Karpas-422 (cell line): ENCODE results near the gene LRP1B. TPM values are rescaled to one million over a fixed set of nuclear protein-coding genes. Genes with fewer than 3 reads are reported as not detected.

Experiments
- DNase-seq: peaks from one replicate; pipeline ENCODE4 v3.0.0-alpha.2; 2015
- H2AFZ ChIP-seq: fragments of 200-600 bp; sonication (generic); 2 replicates; pipeline ENCODE4 v1.6.1; 2014; ENCODE audit warnings: antibody characterized with exemption, low read length, mixed read lengths
- H3K27ac ChIP-seq: fragments of 200-600 bp; sonication (generic); 2 replicates; pipeline ENCODE4 v1.5.1; 2014; ENCODE audit warnings: mild to moderate bottlenecking, low read length, moderate library complexity
- H3K27me3 ChIP-seq: fragments of 200-600 bp; sonication (generic); 2 replicates; pipeline ENCODE4 v1.6.1; 2014; ENCODE audit warnings: low read length, mixed read lengths
- H3K36me3 ChIP-seq: fragments of 200-600 bp; sonication (generic); 2 replicates; pipeline ENCODE4 v1.6.1; 2014; ENCODE audit warnings: low read length, mixed read lengths; ENCODE audit not compliant: insufficient read depth
- H3K4me1 ChIP-seq: fragments of 200-600 bp; sonication (generic); 2 replicates; pipeline ENCODE4 v1.6.1; 2014; ENCODE audit warnings: mild to moderate bottlenecking, low read length, mixed read lengths
- H3K4me2 ChIP-seq: fragments of 200-600 bp; sonication (generic); 2 replicates; pipeline ENCODE4 v1.6.1; 2014; ENCODE audit warnings: low read length, low read depth, mild to moderate bottlenecking; ENCODE audit not compliant: poor library complexity, severe bottlenecking
- H3K4me3 ChIP-seq: fragments of 200-600 bp; sonication (generic); 2 replicates; pipeline ENCODE4 v1.5.1; 2014; ENCODE audit warnings: mild to moderate bottlenecking, antibody characterized with exemption, low read length, mixed read lengths
- H3K79me2 ChIP-seq: fragments of 200-600 bp; sonication (generic); 2 replicates; pipeline ENCODE4 v1.6.1; 2014; ENCODE audit warnings: mild to moderate bottlenecking, low read length, mixed read lengths
- H3K9ac ChIP-seq: fragments of 200-600 bp; sonication (generic); 2 replicates; pipeline ENCODE4 v1.6.0; 2014; ENCODE audit warnings: low read length
- H3K9me2 ChIP-seq: fragments of 200-600 bp; sonication (generic), shearing (Covaris generic); replicated peaks from 2 replicates; pipeline ENCODE4 v1.6.0; 2014; ENCODE audit warnings: mild to moderate bottlenecking, low read length, moderate library complexity; ENCODE audit not compliant: insufficient read depth
- H3K9me3 ChIP-seq: fragments of 300-700, 200-600 bp; sonication (generic); 2 replicates; pipeline ENCODE4 v1.6.1; 2014; ENCODE audit warnings: low read length, mixed read lengths
- H4K20me1 ChIP-seq: fragments of 200-600 bp; sonication (generic); 2 replicates; pipeline ENCODE4 v1.6.1; 2014; ENCODE audit warnings: mild to moderate bottlenecking, antibody characterized with exemption, low read length, low read depth; ENCODE audit not compliant: insufficient read depth
- total RNA-seq: library from RNA; depleted of rRNA; stranded (reverse); fragments of >200 nt; shearing (Covaris generic); gene quantifications from 2 replicates; pipeline ENCODE4 v1.2.3, GENCODE V29; 2014; ENCODE audit warnings: low replicate concordance

Gene LRP1B
- total RNA-seq, 1 experiment from 2014 or later, result not detected

GRCh38 chr2:140861666-140862065 lies 1269.2 kb downstream of the LRP1B start:
- H4K20me1 ChIP-seq, result no peaks in the 10 kb centered on the region
- H3K27me3 ChIP-seq, result no peaks in the 10 kb centered on the region
- no peak for DNase-seq
- no peak overlapping the region for H2AFZ ChIP-seq
- no peaks in the 10 kb centered on the region for H3K4me1 ChIP-seq
- no peak overlapping the region for H3K27ac ChIP-seq
- H3K4me2 ChIP-seq, result no peak overlapping the region
- H3K9ac ChIP-seq, result no peak overlapping the region
- H3K9me3 ChIP-seq, result peaks cover 5% of the 10 kb centered on the region; the same call in 1 of the 2 replicates
- H3K36me3 ChIP-seq, result no peaks in the 10 kb centered on the region
- no peaks in the 10 kb centered on the region for H3K79me2 ChIP-seq
- H3K9me2 ChIP-seq, result no peaks in the 10 kb centered on the region
- no peak overlapping the region for H3K4me3 ChIP-seq

GRCh38 chr2:140855471-140855870 lies 1275.3 kb downstream of the LRP1B start:
- H2AFZ ChIP-seq, result no peak overlapping the region
- no peaks in the 10 kb centered on the region for H3K79me2 ChIP-seq
- H3K9ac ChIP-seq, result no peak overlapping the region
- H3K4me1 ChIP-seq, result no peaks in the 10 kb centered on the region
- no peak overlapping the region for H3K4me3 ChIP-seq
- H4K20me1 ChIP-seq, result no peaks in the 10 kb centered on the region
- no peaks in the 10 kb centered on the region for H3K36me3 ChIP-seq
- no peak overlapping the region for H3K27ac ChIP-seq
- DNase-seq, result no peak
- no peaks in the 10 kb centered on the region for H3K9me2 ChIP-seq
- peaks cover 11% of the 10 kb centered on the region; the same call in 1 of the 2 replicates for H3K9me3 ChIP-seq
- H3K4me2 ChIP-seq, result no peak overlapping the region
- H3K27me3 ChIP-seq, result no peaks in the 10 kb centered on the region

GRCh38 chr2:140851258-140851981 lies 1279.4 kb downstream of the LRP1B start:
- Histone ChIP-seq H3K4me1 (no peaks in the 10 kb centered on the region), H3K79me2 (no peaks in the 10 kb centered on the region)

GRCh38 chr2:140843186-140843585 lies 1287.6 kb downstream of the LRP1B start:
- DNase-seq, result no peak
- Histone ChIP-seq H3K4me3 (no peak overlapping the region), H3K4me1 (no peaks in the 10 kb centered on the region), H3K4me2 (no peak overlapping the region), H3K79me2 (no peaks in the 10 kb centered on the region), H3K27ac (no peak overlapping the region), H4K20me1 (no peaks in the 10 kb centered on the region), H3K9ac (no peak overlapping the region), H2AFZ (no peak overlapping the region), H3K36me3 (no peaks in the 10 kb centered on the region), H3K9me3 (peaks cover 23% of the 10 kb centered on the region), H3K27me3 (no peaks in the 10 kb centered on the region), H3K9me2 (no peaks in the 10 kb centered on the region)

More at GRCh38 chr2:140851258-140851981, 1279.4 kb downstream of the LRP1B start:
- DNase-seq, result no peak
- H3K4me3 ChIP-seq, result no peak overlapping the region
- peaks cover 15% of the 10 kb centered on the region; the same call in 1 of the 2 replicates for H3K9me3 ChIP-seq
- H3K9me2 ChIP-seq, result no peaks in the 10 kb centered on the region
- no peak overlapping the region for H3K9ac ChIP-seq
- no peaks in the 10 kb centered on the region for H4K20me1 ChIP-seq
- no peak overlapping the region for H3K27ac ChIP-seq
- H3K36me3 ChIP-seq, result no peaks in the 10 kb centered on the region
- no peaks in the 10 kb centered on the region for H3K27me3 ChIP-seq
- no peak overlapping the region for H2AFZ ChIP-seq
- no peak overlapping the region for H3K4me2 ChIP-seq

GRCh38 chr2:140842110-140842509 lies 1288.7 kb downstream of the LRP1B start:
- Histone ChIP-seq H3K4me2 (no peak overlapping the region), H3K36me3 (no peaks in the 10 kb centered on the region), H2AFZ (no peak overlapping the region), H3K79me2 (no peaks in the 10 kb centered on the region), H3K9me3 (peaks cover 25% of the 10 kb centered on the region), H3K4me1 (no peaks in the 10 kb centered on the region), H3K9me2 (no peaks in the 10 kb centered on the region), H4K20me1 (no peaks in the 10 kb centered on the region), H3K27me3 (no peaks in the 10 kb centered on the region), H3K9ac (no peak overlapping the region), H3K4me3 (no peak overlapping the region), H3K27ac (no peak overlapping the region)
- DNase-seq, result no peak

- H3K36me3 ChIP-seq, result no peaks in the 10 kb centered on the region
- H3K79me2 ChIP-seq, result no peaks in the 10 kb centered on the region
- H3K4me1 ChIP-seq, result no peaks in the 10 kb centered on the region
- peaks cover 26% of the 10 kb centered on the region for H3K9me3 ChIP-seq
- H3K4me2 ChIP-seq, result no peak overlapping the region
- no peak for DNase-seq
- H3K4me3 ChIP-seq, result no peak overlapping the region
- H3K9me2 ChIP-seq, result no peaks in the 10 kb centered on the region
- H3K27ac ChIP-seq, result no peak overlapping the region
- no peak overlapping the region for H3K9ac ChIP-seq
- no peaks in the 10 kb centered on the region for H4K20me1 ChIP-seq
- no peak overlapping the region for H2AFZ ChIP-seq
- H3K27me3 ChIP-seq, result no peaks in the 10 kb centered on the region
Observed at GRCh38 chr2:140841141-140841540, 1289.7 kb downstream of the LRP1B start.

- Histone ChIP-seq H3K9me2 (no peaks in the 10 kb centered on the region), H3K9me3 (peaks cover 29% of the 10 kb centered on the region), H3K9ac (no peak overlapping the region), H3K79me2 (no peaks in the 10 kb centered on the region), H2AFZ (no peak overlapping the region), H3K4me1 (no peaks in the 10 kb centered on the region), H3K36me3 (no peaks in the 10 kb centered on the region), H3K4me3 (no peak overlapping the region), H3K27ac (no peak overlapping the region), H3K4me2 (no peak overlapping the region), H3K27me3 (no peaks in the 10 kb centered on the region), H4K20me1 (no peaks in the 10 kb centered on the region)
- DNase-seq, result no peak
Observed at GRCh38 chr2:140836826-140837225, 1294.0 kb downstream of the LRP1B start.

GRCh38 chr2:140835079-140835478 lies 1295.7 kb downstream of the LRP1B start:
- Histone ChIP-seq H3K4me2 (no peak overlapping the region), H3K27ac (no peak overlapping the region), H3K4me3 (no peak overlapping the region), H3K9ac (no peak overlapping the region), H3K36me3 (no peaks in the 10 kb centered on the region), H4K20me1 (no peaks in the 10 kb centered on the region), H3K9me3 (peaks cover 44% of the 10 kb centered on the region), H3K79me2 (no peaks in the 10 kb centered on the region), H3K27me3 (no peaks in the 10 kb centered on the region), H3K9me2 (no peaks in the 10 kb centered on the region), H3K4me1 (no peaks in the 10 kb centered on the region), H2AFZ (no peak overlapping the region)
- no peak for DNase-seq
